ENCODE results near the gene RFX3. TPM values are rescaled to one million over a fixed set of nuclear protein-coding genes. Genes with fewer than 3 reads are reported as not detected.

The RFX3 gene
- total RNA-seq: 4.9 and 7.0 TPM in 2 replicates

DNA sequence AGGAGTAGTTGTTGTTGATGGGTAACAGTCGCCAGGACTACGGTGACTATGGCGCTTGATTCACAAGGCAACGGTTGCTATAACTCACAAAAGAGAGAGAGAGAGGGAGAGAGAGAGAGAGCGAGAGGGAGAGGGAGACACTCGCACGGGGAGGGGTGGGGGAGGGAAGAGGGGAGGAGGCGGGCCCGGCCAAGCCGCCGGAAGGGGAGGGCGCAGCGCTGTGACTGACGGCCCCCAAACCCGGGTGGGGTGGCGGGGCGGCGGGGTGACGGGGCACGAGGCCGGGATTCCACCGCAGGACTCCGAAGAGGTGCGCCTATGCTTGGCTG, at the start of gene RFX3:
Gene RFX3, minus strand, starts transcription at position 166 of the 329 bp plus-strand sequence. CDS start 130,413 bp downstream, outside the sequence.
- peak; percentile 97 to 98 for DNase-seq (ENCODE audit: low read depth in 2 of 2)

DNA sequence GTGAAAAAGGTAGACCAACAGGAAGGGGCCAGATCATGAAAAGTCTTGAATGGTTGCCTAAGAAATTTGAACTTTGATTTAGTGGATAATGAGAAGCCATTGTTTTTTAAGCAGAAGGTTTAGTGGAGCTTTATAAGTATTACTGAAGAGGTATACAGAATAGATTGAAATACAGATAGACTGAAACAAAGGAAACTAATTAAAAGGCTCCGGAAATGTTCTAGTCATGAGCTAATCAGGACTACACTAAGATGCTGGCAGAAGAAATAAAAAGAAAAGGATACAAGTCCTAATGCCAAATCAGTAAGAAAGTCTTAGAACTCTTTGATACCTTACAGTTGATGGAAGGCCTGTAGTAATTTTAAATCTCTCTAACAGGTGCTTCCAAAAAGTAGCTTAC, 45.7 kb upstream of the RFX3 start:
- no peak for DNase-seq (ENCODE audit: low read depth in 2 of 2)

DNA sequence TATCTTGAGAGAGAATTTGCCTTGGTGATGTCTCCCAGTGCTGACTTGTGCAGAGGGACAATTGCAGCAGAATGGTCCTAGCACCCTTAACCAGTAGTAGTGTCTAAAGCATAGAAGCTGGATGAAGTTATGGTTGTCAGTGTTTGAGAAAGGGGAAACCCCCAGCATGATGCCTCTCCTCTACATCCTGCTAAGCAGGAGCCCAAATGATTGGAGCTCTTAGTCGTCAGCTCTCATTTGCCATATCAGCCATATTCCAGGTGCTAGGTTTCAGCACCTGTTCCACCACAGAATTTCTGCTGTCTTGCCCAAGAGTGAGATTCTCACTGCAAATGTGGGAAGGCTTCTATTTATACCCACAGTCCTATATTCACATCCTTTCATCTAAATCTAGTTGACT, 43.7 kb upstream of the RFX3 start:
- no peak for DNase-seq (ENCODE audit: low read depth in 2 of 2)

DNA sequence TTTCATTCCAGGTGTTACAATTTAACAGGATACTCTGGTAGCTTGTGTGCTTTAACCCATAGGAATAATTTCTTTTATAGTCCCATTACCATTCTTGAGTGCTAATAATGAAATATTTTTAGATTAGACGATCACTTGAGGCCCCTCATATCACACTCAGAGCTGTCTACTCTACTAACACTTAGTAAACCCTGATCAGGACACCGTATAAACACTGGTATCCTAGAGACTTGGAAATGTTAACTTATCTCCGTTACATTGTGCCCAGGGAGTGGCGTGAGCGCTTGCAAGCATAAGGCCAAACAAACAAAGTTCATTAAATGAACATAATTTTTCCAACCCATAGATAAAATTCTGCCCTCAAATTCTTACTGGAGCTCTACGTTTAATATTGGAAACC, 42.2 kb upstream of the RFX3 start:
- DNase-seq (ENCODE audit: low read depth in 2 of 2): no peak

DNA sequence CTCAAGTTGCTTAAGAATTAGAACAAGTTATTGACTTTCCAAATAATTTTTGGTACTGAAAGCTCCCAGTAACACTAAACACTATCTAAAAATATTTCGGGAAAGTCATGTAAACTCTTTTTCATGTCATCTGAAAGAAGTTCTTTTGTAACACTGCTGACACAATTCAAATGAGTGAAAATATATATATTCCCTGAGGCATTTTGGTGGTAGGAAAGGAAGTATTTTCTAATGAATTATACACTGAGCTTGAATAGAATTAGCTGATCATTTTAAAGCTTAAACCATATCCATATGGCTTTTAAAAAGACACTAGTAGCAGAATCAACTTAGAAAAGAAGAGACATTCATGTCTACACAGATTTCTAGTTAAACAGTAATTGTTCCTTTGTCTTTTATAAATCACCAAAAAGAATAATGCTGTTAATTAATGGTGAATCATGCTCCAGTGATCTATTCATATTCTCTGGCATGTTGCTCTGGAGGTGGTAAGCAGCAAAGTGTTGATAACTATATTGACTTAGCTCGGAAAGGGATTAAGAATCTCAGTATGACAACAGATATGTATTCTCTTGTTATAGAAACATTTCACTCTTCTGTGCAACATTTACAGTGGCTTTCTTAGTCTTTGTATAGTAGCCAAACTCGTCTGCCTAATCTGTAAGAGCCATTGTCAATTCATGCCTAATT, 27.4 kb upstream of the RFX3 start:
- DNase-seq (ENCODE audit: low read depth in 2 of 2): no peak

DNA sequence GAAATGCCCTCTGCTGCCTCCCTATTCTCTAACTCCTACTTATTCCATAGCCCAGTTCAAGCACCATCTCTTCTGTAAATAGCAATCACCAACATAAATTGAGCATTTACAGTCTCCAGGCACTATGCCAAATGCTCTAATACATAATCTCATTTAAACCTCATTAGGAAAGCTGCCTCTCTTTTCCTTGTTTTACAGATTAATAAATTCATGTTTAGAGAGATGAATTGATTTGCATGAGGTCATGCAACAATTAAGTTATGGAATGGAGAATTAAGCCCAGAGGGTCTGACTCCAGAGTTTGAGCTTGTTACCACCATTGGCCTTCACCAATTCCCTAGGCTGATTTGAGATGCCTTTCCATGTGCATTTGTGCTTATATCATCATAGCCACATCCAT, 23.4 kb upstream of the RFX3 start:
- no peak for DNase-seq (ENCODE audit: low read depth in 2 of 2)

DNA sequence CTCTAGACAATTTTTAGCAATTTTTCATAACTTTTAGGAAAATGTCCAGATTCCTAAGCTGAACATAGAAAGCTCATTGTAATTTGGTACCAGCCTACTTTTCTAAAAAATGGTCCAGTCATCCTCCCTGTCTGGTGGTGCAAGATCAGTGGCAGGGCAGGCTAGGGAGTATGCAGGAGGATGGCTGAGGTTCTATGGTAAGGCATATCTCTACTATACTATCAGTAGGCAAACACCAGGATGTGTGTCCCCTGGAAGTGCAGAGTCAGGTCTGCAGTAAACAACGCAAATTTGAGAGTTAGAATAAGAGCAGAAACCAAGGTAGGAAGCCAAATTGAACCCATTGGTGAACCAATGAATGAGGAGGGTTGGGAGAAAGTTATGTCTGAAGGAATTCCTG, 22.8 kb upstream of the RFX3 start:
- DNase-seq (ENCODE audit: low read depth in 2 of 2): no peak

DNA sequence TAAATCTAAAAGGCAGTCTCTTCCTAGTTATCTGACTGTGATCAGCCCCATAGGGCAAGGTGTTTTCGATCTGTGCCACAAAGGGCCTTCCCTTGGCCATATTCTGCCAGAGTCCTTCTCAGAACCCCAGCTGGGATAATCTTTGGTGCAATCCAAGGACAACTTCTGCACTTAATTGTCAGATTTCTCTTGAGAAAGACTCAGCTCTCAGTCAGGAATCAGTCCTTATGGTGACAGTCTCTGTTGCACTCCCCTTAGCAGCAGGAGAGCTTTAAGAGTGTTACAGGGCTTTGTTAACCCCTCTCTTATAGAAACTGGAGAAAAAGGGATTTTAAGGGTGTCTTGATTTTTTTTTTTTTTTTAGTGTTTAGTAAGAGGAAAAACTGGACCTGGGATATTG, 15.4 kb upstream of the RFX3 start:
- no peak for DNase-seq (ENCODE audit: low read depth in 2 of 2)

DNA sequence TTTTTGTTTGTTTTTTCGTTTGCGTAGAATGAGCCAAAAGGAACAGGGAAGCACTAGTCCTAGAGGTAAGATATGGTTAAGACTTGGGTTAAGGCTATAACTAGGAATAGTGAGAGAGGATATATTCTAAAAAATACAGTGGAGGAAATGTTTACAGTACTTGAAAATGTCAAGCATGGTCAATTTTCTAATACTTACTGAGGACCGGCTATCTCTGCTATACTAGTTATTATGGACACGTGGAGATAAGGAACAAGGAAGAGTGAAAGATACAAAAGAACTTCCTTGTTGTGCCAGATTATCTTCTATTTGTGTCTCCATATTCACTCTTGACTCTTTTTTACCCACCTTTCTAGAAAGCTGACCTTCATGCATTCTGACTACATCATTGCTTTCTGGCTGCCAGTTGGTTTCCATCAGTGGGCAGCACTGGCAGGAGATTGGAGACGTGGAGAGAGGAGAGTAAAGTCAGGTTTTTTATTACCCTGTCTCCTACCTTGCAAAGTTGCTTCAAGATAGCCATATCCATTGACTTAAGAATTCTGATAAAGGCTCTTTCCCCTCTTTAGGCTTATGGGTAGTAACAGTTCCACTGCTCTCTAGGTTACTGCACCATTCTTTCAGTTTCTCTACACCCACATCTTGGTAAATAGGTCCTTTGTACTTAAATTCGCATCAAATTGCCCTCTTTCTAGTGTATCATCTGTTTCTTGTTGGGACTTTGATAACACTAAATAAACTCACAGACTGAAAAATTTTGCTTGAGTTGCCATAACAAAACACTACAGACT, 9.0 kb upstream of the RFX3 start:
- no peak for DNase-seq (ENCODE audit: low read depth in 2 of 2)

DNA sequence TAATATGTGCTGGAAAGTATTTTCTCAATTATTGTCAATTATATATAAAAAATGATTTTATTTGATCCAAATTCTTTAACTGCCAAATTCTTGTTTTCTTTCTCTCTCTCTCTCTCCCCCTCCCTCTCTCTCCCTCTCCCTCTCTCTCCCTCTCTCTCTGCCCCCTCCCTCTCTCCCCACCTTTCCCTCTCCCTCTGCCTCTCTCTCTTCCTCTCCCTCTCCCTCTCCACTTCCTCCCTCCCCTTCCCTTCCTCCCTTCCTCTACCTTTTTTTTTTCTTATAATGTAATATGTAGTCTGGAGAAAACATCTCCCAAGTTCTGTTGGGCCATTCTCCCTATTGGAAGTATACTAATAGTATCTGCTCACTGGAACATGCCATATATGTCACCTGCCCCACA, 6.4 kb upstream of the RFX3 start:
- no peak for DNase-seq (ENCODE audit: low read depth in 2 of 2)

DNA sequence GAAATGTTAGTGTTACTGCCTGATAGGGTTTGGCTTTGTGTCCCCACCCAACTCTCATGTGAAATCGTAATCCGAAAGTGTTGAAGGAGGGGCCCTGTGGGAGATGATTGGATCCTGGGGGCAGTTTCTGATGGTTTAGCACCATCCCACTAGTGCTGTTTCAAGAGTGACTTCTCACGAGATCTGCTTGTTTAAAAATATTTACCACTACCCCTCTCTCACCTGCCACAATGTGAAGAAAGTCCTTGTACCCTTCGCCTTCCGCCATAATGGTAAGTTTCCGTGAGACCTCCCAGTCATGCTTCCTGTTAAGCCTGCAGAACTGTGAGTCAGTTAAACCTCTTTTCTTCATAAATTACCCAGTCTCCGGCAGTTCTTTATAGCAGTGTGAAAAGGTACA, 2.6 kb upstream of the RFX3 start:
- DNase-seq (ENCODE audit: low read depth in 2 of 2): peak in 1 of 2 donors; percentile 44

DNA sequence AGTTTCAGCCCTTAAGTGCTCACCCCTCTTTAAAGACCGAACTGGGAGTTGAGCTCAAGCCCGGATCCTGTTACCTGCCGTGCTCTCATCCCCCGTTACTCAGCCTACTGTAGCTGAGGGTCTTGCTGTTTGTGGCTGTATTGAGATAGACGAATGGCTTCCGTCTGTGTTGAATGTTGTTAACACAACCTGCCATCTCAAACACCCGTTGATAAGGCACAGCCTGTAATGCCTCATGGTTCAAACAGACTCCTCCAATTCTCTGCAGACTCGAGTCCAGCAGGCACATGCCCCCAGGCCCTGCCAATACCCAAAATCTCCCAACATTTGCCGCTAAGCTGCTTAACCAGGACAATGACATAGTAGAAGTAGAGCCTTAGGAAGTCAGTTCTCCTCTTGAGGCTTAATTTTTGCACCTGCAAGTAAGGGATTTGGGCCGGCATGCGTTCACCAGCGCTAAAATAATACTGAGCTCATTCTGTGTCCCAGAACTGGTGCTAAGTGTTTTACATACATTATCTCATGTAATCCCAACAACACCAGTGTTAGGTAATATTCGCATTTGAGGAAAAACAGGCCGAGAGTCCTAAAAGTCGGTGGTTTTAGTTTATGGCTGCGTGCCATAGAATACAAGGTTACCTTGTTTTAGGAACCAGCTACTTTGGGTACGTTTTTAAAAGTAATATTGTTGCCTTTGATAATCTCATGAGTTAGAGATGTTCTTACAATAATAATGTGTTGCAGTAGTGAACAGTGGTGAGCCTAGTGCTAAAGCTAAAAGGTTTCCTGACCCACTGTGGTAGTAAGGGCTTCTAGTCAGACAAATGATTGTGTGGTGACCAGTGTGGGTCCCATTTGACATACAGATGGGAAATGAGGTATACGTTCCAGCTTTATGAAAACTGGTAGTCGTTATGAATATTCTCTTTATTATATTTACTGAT, 1.5 kb upstream of the RFX3 start:
- peak in 1 of 2 donors; percentile 7 for DNase-seq (ENCODE audit: low read depth in 2 of 2)

DNA sequence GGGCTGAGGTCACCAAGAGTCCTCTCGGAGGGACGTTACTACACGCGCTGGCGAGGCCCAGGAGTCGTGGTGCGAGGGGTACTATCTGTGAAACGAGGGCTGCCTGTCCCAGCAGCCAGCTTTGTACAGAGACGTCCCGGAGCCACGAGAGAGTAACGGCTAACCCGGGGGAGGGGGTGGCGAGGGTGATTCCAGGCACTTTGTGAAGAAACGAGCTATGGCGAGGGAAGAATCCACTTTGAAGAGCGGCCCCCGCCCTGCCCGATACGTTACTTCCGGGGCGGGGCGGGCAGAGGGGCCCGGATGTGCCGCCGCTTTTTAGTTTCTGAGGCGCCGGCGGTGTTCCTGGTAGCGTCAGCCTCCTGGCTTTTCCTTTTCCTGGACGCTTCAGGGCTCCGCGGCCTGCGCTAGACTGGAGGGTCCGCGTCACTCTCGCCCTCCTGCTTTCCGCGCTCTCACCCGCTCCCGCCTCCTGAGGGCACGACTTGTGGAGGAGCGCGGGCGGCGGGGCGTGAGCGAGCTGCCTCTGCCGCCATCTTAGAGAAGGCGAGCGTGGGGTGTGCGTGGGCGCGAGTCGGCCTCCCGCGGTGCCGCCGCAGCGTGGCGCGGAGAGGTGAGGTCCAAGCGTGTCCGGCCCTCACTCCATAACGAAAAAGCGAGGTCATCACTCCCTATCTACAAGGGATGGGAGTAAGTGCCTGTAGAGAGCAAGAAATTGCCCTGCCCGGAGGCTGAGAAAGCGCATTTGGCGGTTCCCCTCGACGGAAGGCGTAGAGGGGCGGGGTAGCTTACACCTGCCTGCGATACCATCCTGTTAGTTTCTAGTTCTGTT, 580 bp upstream of the RFX3 start:
- DNase-seq (ENCODE audit: low read depth in 2 of 2): peak; percentile 77 to 91

DNA sequence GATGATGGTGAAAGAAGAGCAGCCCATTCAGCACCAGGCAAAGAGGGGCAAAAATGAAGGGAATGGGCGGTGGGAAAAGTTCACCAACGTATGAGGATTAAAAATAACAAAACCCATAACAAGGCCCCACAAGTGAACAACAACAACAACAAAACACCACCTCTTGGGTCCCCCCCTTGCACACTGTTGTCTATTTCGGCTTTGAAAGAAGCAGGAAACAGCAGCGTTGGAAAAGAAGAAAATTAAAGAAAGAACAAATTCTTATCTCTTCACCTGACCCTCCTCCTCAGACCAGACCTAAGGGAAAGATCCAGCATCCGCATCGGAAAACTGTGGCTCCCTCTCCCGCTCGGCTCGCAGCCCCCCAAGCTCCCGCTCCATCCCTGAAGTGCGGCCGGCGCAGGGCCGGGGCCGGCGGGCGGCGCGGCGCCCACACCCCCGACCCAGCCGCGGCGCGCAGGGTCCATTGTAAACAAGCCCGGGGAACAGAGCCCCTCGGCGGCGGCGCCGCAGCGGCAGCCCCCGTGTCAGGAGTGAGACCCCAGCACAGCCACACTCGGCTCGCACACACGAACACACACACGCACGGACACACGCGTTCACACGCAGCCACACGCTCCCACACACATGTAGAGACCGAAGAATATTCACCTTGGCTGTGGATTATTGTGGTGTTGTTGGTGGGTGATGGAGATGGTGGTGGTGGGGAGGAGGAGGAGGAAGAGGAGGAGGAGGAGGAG, 535 bp downstream of the RFX3 start:
- no peak for DNase-seq (ENCODE audit: low read depth in 2 of 2)

DNA sequence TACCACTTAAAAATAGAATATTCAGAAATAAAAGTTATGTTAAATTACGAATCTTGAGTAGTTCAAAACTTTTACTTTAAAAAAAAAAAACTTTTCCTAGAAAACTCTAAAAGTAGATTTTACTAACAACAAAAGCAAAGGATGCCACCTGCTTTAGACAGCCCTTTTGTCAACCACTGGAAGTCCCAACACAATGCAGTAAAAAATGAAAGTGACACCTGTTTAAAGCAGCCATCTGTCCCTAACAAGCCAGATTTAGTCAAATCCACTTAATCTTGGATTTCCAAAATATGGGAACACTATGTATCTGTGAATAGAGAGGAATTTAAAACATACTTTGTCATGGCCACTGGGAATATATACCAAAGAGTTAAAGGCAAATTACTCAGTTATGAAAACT, 3.8 kb downstream of the RFX3 start:
- DNase-seq (ENCODE audit: low read depth in 2 of 2): no peak

DNA sequence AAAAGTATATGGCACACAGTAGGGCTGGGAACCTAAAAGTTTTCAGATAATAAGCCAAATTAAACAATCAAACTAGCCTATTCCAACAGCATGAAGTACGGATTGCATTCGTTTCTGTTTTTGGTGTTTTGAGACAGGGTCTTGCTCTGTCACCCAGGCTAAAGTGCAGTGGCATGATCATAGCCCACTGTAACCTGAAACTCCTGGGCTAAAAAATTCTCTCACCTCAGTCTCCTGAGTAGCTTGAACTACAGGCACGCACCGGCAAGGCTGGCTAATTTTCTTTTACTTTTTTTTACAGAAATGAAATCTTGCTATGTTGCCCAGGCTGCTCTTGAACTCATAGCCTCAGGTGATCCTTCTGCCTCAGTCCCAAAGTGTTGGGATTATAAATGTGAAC, 5.2 kb downstream of the RFX3 start:
- DNase-seq (ENCODE audit: low read depth in 2 of 2): no peak

DNA sequence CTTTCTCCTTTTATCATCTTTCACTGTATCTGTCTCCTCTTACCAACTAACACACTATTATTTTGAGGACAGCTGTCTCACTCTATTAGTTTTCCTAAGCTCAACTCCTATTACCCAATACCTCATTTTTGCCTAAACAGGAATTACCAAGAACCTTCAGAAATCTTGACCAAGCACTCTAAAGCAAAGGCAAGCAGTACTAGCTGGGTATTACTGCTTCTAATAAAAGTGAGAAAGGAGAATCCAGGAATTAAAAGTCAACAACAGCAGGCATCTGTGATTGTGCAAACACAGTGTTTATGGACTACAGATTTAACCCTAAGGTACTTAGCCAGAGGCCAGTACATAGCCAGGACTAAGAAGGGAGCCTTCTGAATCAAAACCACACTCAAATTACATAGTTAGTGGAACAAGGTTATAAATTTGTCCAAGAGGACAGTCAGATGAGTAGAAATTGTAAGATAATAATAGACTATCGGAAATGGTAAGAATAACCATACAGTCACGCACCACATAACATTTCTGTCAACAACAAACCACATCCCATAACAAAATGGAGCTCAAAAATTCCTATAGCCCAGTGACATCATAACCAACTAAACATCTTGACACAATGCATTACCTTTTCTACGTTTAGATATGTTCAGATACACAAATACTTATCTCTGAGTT, 8.3 kb downstream of the RFX3 start:
- no peak for DNase-seq (ENCODE audit: low read depth in 2 of 2)

DNA sequence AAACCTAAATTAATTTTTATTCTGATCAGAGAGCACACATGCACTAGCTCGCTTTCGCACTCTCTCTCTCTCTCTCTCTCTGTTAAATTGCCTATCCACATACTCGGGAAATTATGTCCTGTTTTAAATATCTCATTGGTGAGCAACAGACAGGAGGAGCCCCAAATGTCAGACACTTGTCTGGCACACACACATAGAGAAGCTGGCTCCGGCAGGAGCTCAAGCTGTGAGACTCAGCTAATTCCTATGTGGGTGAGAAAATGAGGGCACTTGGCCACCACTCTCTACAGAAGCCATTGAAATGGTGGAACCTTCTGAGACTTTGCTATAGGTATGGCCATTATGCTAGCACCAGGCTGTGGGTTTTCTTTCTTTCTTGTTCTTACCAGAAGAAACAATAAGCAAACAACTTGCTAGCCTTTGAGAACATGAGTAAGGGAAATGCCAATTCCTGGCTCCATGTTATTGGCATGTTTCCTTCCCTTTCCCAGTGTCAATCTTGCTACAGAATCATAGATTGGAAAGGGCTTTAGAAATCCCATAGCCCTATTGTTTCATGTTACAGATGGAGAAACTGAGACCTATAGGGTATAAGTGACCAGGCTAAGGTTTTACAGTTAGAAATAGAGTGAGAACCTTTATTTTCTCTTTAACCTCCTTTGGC, 9.0 kb downstream of the RFX3 start:
- DNase-seq (ENCODE audit: low read depth in 2 of 2): no peak

DNA sequence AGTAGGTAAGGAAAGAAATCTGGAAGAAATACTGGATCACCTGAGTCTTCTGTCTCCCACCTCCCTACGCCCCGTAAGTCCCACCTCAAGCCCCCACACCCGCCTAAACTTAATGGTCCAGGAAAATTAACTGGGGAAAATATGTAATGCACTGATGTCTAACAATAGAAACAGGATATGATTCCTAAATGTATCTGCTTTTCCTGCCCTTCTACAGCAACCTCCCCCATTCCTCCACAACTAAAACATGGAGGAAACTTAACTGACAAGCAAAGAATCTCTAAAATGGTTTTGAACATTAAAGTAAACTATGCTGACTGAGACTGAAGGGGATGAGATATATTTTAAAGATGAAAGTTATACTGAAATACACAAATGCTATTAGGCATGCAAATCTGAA, 10.4 kb downstream of the RFX3 start:
- peak in 1 of 2 donors; percentile 37 for DNase-seq (ENCODE audit: low read depth in 2 of 2)

Measured in dermis microvascular lymphatic vessel endothelial cell (primary cell).